Hair follicular keratinocyte (primary cell): ENCODE data around the gene NPVF. TPM values are rescaled to one million over a fixed set of nuclear protein-coding genes. Genes with fewer than 3 reads are reported as not detected.

Source experiments
- total RNA-seq: library from RNA; depleted of rRNA; stranded (reverse); fragments of >200 nt; gene quantifications from 2 replicates; pipeline ENCODE4 v1.2.3, GENCODE V29; 2015

The NPVF gene
- total RNA-seq, result not detected in 2 replicates

GRCh38 chr7:25228386-25228785, at the start of gene NPVF:
Gene NPVF, minus strand, starts transcription at chr7:25228486. Its CDS starts 47 bp downstream, at chr7:25228439.

Other genes starting within 250 kb of the NPVF start
- gene OSBPL3, start 248.3 kb downstream of the NPVF start, total RNA-seq, result 16.5 and 20.2 TPM in 2 replicates
- 73.3 and 115 TPM in 2 replicates for gene CYCS, start 103.2 kb downstream of the NPVF start, total RNA-seq